GM12891 (cell line): Measurements from ENCODE around the gene IGF1R.

Experiments used
- DNase-seq: peaks from one replicate; pipeline ENCODE4 v3.0.0; 2011; ENCODE audit warnings: low spot score; ENCODE audit not compliant: insufficient read length
- FAIRE-seq: peaks from 2 replicates; lab custom pipeline; 2011; peaks lifted over from hg19 to GRCh38; lab: Jason Lieb, UNC
- PAX5 ChIP-seq: IDR thresholded peaks from 2 replicates; pipeline ENCODE4 v1.6.1; 2011; ENCODE audit warnings: low read length, moderate library complexity, mild to moderate bottlenecking; ENCODE audit not compliant: insufficient read depth, severe bottlenecking
- POLR2A ChIP-seq: IDR thresholded peaks from 2 replicates; pipeline ENCODE4 v1.6.1; 2011; ENCODE audit warnings: low read depth, low read length, control low read depth
- POLR2AphosphoS5 ChIP-seq: IDR thresholded peaks from 2 replicates; pipeline ENCODE4 v1.6.1; 2011; ENCODE audit warnings: low read depth, low read length, control low read depth
- POU2F2 ChIP-seq: IDR thresholded peaks from 2 replicates; pipeline ENCODE4 v1.6.1; 2011; ENCODE audit warnings: low read depth, mild to moderate bottlenecking, control low read depth, low read length, moderate library complexity
- SPI1 ChIP-seq: IDR thresholded peaks from 2 replicates; pipeline ENCODE4 v1.6.1; 2011; ENCODE audit warnings: low read depth, low read length, control low read depth
- TAF1 ChIP-seq: IDR thresholded peaks from 2 replicates; pipeline ENCODE4 v1.6.1; 2011; ENCODE audit warnings: low read depth, low read length, control low read depth

IGF1R gene

GRCh38 chr15:98941595-98942255, 293.4 kb downstream of the IGF1R start:
- FAIRE-seq = no peak
- DNase-seq = no peak
- no peak for TF ChIP-seq POLR2AphosphoS5

GRCh38 chr15:98942431-98942830, 294.1 kb downstream of the IGF1R start:
- no peak for FAIRE-seq
- TF ChIP-seq TAF1 = no peak
- TF ChIP-seq PAX5 = no peak
- no peak for TF ChIP-seq POLR2AphosphoS5
- TF ChIP-seq POU2F2 = no peak
- TF ChIP-seq SPI1 = no peak
- TF ChIP-seq POLR2A = no peak
- no peak for DNase-seq

DNA sequence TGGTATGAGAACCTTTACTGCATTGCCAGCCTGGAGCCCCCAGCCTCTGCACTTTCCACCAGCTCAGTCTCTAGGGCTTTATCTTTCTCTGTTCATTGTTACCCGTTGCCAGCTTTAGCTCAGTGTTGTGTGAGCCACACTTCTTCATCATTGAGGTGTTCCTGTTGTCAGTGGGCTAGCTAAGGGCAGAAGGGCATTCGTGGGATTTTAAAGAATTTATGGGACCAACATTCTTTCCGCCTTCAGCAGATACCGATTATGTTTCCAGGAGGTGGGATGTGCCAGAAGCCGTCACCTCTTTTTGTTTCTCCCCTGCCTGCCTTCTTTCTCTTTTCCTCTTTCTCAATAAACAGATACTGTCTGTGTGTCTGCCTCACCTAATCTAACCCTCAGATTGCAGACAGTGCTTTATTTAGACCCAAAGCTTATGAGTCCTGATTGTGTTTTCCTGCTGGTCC, 294.7 kb downstream of the IGF1R start:
- no peak for TF ChIP-seq PAX5
- no peak for TF ChIP-seq TAF1
- no peak for TF ChIP-seq SPI1
- FAIRE-seq (no peak), DNase-seq (no peak)

- no peak for TF ChIP-seq POLR2AphosphoS5
- TF ChIP-seq TAF1 = no peak
- TF ChIP-seq PAX5 = no peak
- TF ChIP-seq SPI1 = no peak
- no peak for TF ChIP-seq POU2F2
- TF ChIP-seq POLR2A = no peak
Observed at GRCh38 chr15:98943601-98944151, 295.3 kb downstream of the IGF1R start.

GRCh38 chr15:98946301-98947255, 298.2 kb downstream of the IGF1R start:
- FAIRE-seq (no peak), DNase-seq (no peak)
- no peak for TF ChIP-seq POLR2A
- TF ChIP-seq SPI1 = no peak
- no peak for TF ChIP-seq POLR2AphosphoS5
- TF ChIP-seq PAX5 = no peak
- TF ChIP-seq TAF1 = no peak
- TF ChIP-seq POU2F2 = no peak

More at GRCh38 chr15:98943601-98944151, 295.3 kb downstream of the IGF1R start:
- FAIRE-seq (no peak), DNase-seq (no peak)

GRCh38 chr15:98948456-98948855, 300.1 kb downstream of the IGF1R start:
- TF ChIP-seq PAX5 (no peak), SPI1 (no peak), POLR2AphosphoS5 (no peak), TAF1 (no peak), POU2F2 (no peak), POLR2A (no peak)
- no peak for FAIRE-seq

GRCh38 chr15:98948941-98949340, 300.6 kb downstream of the IGF1R start:
- no peak for FAIRE-seq

More at GRCh38 chr15:98948456-98948855, 300.1 kb downstream of the IGF1R start:
- no peak for DNase-seq

DNA sequence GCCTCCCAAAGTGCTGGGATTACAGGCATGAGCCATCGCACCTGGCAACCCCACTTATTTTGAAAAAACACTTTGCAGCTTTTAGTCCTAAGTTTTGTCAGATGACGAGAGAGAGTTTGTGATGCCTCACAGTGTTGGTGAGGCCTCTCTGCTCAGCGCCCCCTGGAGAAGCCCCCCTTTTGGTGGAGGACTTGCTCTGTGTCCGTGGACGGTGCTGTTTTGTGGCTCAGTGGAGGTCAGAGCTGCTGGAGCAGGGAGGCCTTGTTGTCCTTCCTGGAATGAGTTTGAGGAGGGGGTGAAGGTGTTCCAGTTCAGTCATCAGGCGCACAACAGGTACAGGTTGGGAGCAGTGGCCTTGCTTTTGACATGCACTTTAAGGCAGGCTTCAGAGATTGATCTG, 301.3 kb downstream of the IGF1R start:
- TF ChIP-seq PAX5 (no peak), POLR2A (no peak), TAF1 (no peak), POLR2AphosphoS5 (no peak), SPI1 (no peak)
- FAIRE-seq (no peak), DNase-seq (no peak)

More at GRCh38 chr15:98948941-98949340, 300.6 kb downstream of the IGF1R start:
- TF ChIP-seq POLR2AphosphoS5 = no peak
- no peak for TF ChIP-seq POLR2A
- no peak for DNase-seq

DNA sequence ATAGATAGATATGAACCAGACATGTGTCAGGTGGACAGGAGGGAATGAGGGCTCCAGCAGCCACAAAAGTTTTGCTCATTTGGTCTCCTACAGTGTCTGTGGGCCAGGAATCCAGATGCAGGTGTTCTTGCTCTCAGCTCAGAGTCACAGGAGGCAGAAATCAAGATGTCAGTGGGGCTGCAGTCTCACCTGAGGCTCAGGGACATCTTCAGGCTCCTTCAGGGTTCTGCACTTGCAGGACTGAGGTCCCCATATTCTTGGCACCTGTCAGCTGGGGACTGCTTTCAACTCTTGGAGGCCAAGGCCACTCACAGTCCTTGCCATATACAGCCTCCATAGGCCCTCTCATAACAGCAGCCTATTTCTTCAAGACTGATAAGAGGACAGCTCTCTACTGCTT, 301.9 kb downstream of the IGF1R start:
- DNase-seq (no peak), FAIRE-seq (no peak)
- TF ChIP-seq SPI1 (no peak), POLR2A (no peak), PAX5 (no peak), POLR2AphosphoS5 (no peak), POU2F2 (no peak), TAF1 (no peak)

- TF ChIP-seq POU2F2 (no peak), POLR2AphosphoS5 (no peak), POLR2A (no peak), SPI1 (no peak), PAX5 (no peak), TAF1 (no peak)
- FAIRE-seq (no peak), DNase-seq (no peak)
Observed at GRCh38 chr15:98951004-98951403, 302.7 kb downstream of the IGF1R start.
